ENCODE results near the gene REXO5.

REXO5 gene

GRCh38 chr16:20874088-20874581, 67.8 kb downstream of the REXO5 start:
- no peak for DNase-seq (ENCODE audit: low read depth)

GRCh38 chr16:20875355-20875650, 69.0 kb downstream of the REXO5 start:
- no peak for DNase-seq (ENCODE audit: low read depth)

- no peak for DNase-seq (ENCODE audit: low read depth)
Observed at GRCh38 chr16:20878682-20879147, 72.4 kb downstream of the REXO5 start.

- DNase-seq (ENCODE audit: low read depth): no peak
Observed at GRCh38 chr16:20879175-20880040, 73.1 kb downstream of the REXO5 start.

- DNase-seq (ENCODE audit: low read depth): no peak
Observed at GRCh38 chr16:20880867-20881502, 74.7 kb downstream of the REXO5 start.

GRCh38 chr16:20881503-20881878, 75.2 kb downstream of the REXO5 start:
- no peak for DNase-seq (ENCODE audit: low read depth)

- DNase-seq (ENCODE audit: low read depth): no peak
Observed at GRCh38 chr16:20883554-20884239, 77.4 kb downstream of the REXO5 start.

GRCh38 chr16:20884240-20884556, 77.9 kb downstream of the REXO5 start:
- no peak for DNase-seq (ENCODE audit: low read depth)

- DNase-seq (ENCODE audit: low read depth): no peak
Observed at GRCh38 chr16:20886320-20886719, 80.0 kb downstream of the REXO5 start.

- no peak for DNase-seq (ENCODE audit: low read depth)
Observed at GRCh38 chr16:20887207-20887606, 80.9 kb downstream of the REXO5 start.

GRCh38 chr16:20889625-20890275, 83.4 kb downstream of the REXO5 start:
- no peak for DNase-seq (ENCODE audit: low read depth)

- no peak for DNase-seq (ENCODE audit: low read depth)
Observed at GRCh38 chr16:20894388-20894787, 88.1 kb downstream of the REXO5 start.

- DNase-seq (ENCODE audit: low read depth): no peak
Observed at GRCh38 chr16:20897253-20897897, 91.0 kb downstream of the REXO5 start.

GRCh38 chr16:20897922-20898321, 91.6 kb downstream of the REXO5 start:
- no peak for DNase-seq (ENCODE audit: low read depth)

- no peak for DNase-seq (ENCODE audit: low read depth)
Observed at GRCh38 chr16:20899071-20899470, 92.7 kb downstream of the REXO5 start.

All from stimulated activated CD4-positive, alpha-beta T cell treated with anti-CD3 and anti-CD28 coated beads, Interleukin-2, amount 100 ng/mL, for 4 hours (primary cell).